IPS-18c (cell line): ENCODE data around the gene CFAP52.
A peak's percentile ranks its signal among the peaks of the same experiment; 100 is the strongest.
"Not testable (repeated sequence)": the region's sequence is repeated elsewhere in the genome, so short reads cannot be mapped to it uniquely, and the experiment has no call there.

Experiments
- H3K4me3 ChIP-seq: 2 replicates; pipeline ENCODE4 v1.7.0; 2013; ENCODE audit warnings: low read depth, mild to moderate bottlenecking, low read length, moderate library complexity; ENCODE audit not compliant: insufficient read depth
- H3K9me3 ChIP-seq: one replicate; pipeline ENCODE4 v1.6.1; 2013; ENCODE audit warnings: mild to moderate bottlenecking, low read length, moderate library complexity; ENCODE audit not compliant: control insufficient read depth, insufficient read depth

CFAP52 gene

GRCh38 chr17:9622961-9623360, 46.5 kb downstream of the CFAP52 start:
- Histone ChIP-seq H3K9me3 (no peaks in the 10 kb centered on the region), H3K4me3 (no peak overlapping the region)

GRCh38 chr17:9628509-9628908, 52.1 kb downstream of the CFAP52 start:
- Histone ChIP-seq H3K9me3 (no peaks in the 10 kb centered on the region), H3K4me3 (no peak overlapping the region)

GRCh38 chr17:9632741-9633140, 56.3 kb downstream of the CFAP52 start:
- no peaks in the 10 kb centered on the region for H3K9me3 ChIP-seq
- no peak overlapping the region for H3K4me3 ChIP-seq

- H3K9me3 ChIP-seq, result no peaks in the 10 kb centered on the region
Measured at GRCh38 chr17:9635340-9635739, 58.9 kb downstream of the CFAP52 start.

GRCh38 chr17:9636501-9636900, 60.1 kb downstream of the CFAP52 start:
- Histone ChIP-seq H3K9me3 (no peaks in the 10 kb centered on the region), H3K4me3 (no peak overlapping the region)

More at GRCh38 chr17:9635340-9635739, 58.9 kb downstream of the CFAP52 start:
- no peak overlapping the region for H3K4me3 ChIP-seq

GRCh38 chr17:9640388-9640787, 63.9 kb downstream of the CFAP52 start:
- not testable (repeated sequence) for H3K9me3 ChIP-seq, H3K4me3 ChIP-seq

GRCh38 chr17:9643611-9644010, 67.2 kb downstream of the CFAP52 start:
- Histone ChIP-seq H3K9me3 (no peaks in the 10 kb centered on the region), H3K4me3 (no peak overlapping the region)

GRCh38 chr17:9644910-9645751, 68.7 kb downstream of the CFAP52 start, which contains the start of gene USP43:
Gene USP43 (plus strand): TSS chr17:9645517. CDS start chr17:9645633, 116 bp downstream.
- Histone ChIP-seq H3K4me3 (peak within 1 kb of the TSS; percentile 91), H3K9me3 (no peaks in the 10 kb centered on the region)

GRCh38 chr17:9645851-9646545, 69.6 kb downstream of the CFAP52 start:
- H3K9me3 ChIP-seq, result no peaks in the 10 kb centered on the region
- peak overlapping the region; percentile 91 for H3K4me3 ChIP-seq

- Histone ChIP-seq H3K4me3 (peak overlapping the region; percentile 91), H3K9me3 (no peaks in the 10 kb centered on the region)
Measured at GRCh38 chr17:9646546-9646885, 70.1 kb downstream of the CFAP52 start.

- Histone ChIP-seq H3K4me3 (peak overlapping the region; percentile 91), H3K9me3 (no peaks in the 10 kb centered on the region)
Measured at GRCh38 chr17:9647014-9647413, 70.6 kb downstream of the CFAP52 start.

GRCh38 chr17:9648521-9649110, 72.2 kb downstream of the CFAP52 start:
- no peak overlapping the region for H3K4me3 ChIP-seq
- no peaks in the 10 kb centered on the region for H3K9me3 ChIP-seq

- no peak overlapping the region for H3K4me3 ChIP-seq
- H3K9me3 ChIP-seq, result no peaks in the 10 kb centered on the region
Measured at GRCh38 chr17:9658593-9659211, 82.3 kb downstream of the CFAP52 start.

- no peak overlapping the region for H3K4me3 ChIP-seq
- no peaks in the 10 kb centered on the region for H3K9me3 ChIP-seq
Measured at GRCh38 chr17:9661027-9661426, 84.6 kb downstream of the CFAP52 start.

- not testable (repeated sequence) for H3K4me3 ChIP-seq, H3K9me3 ChIP-seq
Measured at GRCh38 chr17:9663511-9663910, 87.1 kb downstream of the CFAP52 start.

- H3K9me3 ChIP-seq, result no peaks in the 10 kb centered on the region
- no peak overlapping the region for H3K4me3 ChIP-seq
Measured at GRCh38 chr17:9666461-9667050, 90.1 kb downstream of the CFAP52 start.

GRCh38 chr17:9668517-9668916, 92.1 kb downstream of the CFAP52 start:
- H3K4me3 ChIP-seq, result no peak overlapping the region
- no peaks in the 10 kb centered on the region for H3K9me3 ChIP-seq
